ENCODE measurements around the gene TMEM129. TPM values are rescaled to one million over a fixed set of nuclear protein-coding genes. Genes with fewer than 3 reads are reported as not detected.

Gene TMEM129
- total and polyA plus RNA-seq, 7 donors: 11.8 to 43.6 (median 31.6) TPM

- DNase-seq: no peak
- no peak overlapping the region for H3K27ac ChIP-seq
These were observed 3.7 kb downstream of the TMEM129 start for GRCh38 chr4:1717129-1718094.

GRCh38 chr4:1716065-1716945 is 4.8 kb downstream of the TMEM129 start:
- no peaks in the 10 kb centered on the region for H3K27me3 ChIP-seq (ENCODE audit: insufficient read depth in 3 of 3, low read length in 2 of 3)
- peak overlapping the region; percentile 32 for H3K27ac ChIP-seq
- 75 to 77% (median 76%) methylated on average over 15 of the region's 15 CpGs for WGBS, 3 donors
- peaks cover 41% of the 10 kb centered on the region for H3K4me1 ChIP-seq
- DNase-seq (no peak), ATAC-seq (no peak)
- intact Hi-C loops (cut with DNase I): no loop called here
- H3K9me3 ChIP-seq: no peaks in the 10 kb centered on the region
- TF ChIP-seq CTCF (IDR thresholded peaks at IDR 0.05): no peak
- H3K4me3 ChIP-seq: no peak overlapping the region
- peaks cover 0 to 25% of the 10 kb centered on the region in 2 donors for H3K36me3 ChIP-seq (ENCODE audit: insufficient read depth in 1 of 2, low read depth in 1 of 2)

More at GRCh38 chr4:1717129-1718094, 3.7 kb downstream of the TMEM129 start:
- Histone ChIP-seq H3K9me3 (no peaks in the 10 kb centered on the region), H3K4me3 (no peak overlapping the region), H3K36me3 (ENCODE audit: insufficient read depth in 1 of 2, low read depth in 1 of 2) (peaks cover 0 to 25% of the 10 kb centered on the region in 2 donors), H3K27me3 (ENCODE audit: insufficient read depth in 3 of 3, low read length in 2 of 3) (no peaks in the 10 kb centered on the region), H3K4me1 (peaks cover 48% of the 10 kb centered on the region)
- ATAC-seq: no peak
- 83 to 88% (median 84%) methylated on average over 30 to 32 of the region's 32 CpGs for WGBS, 3 donors
- intact Hi-C loops (cut with DNase I): no loop called here
- TF ChIP-seq CTCF (IDR thresholded peaks at IDR 0.05): no peak

GRCh38 chr4:1715002-1715758 is 5.9 kb downstream of the TMEM129 start:
- Histone ChIP-seq H3K4me1 (peaks cover 51% of the 10 kb centered on the region), H3K9me3 (no peaks in the 10 kb centered on the region), H3K4me3 (no peak overlapping the region), H3K27me3 (ENCODE audit: insufficient read depth in 3 of 3, low read length in 2 of 3) (no peaks in the 10 kb centered on the region), H3K27ac (peak overlapping the region; percentile 32), H3K36me3 (ENCODE audit: insufficient read depth in 1 of 2, low read depth in 1 of 2) (peaks cover 0 to 28% of the 10 kb centered on the region in 2 donors)
- intact Hi-C loops (cut with DNase I): no loop called here
- TF ChIP-seq CTCF (IDR thresholded peaks at IDR 0.05): no peak
- ATAC-seq (no peak), DNase-seq (no peak)
- WGBS, 3 donors: 43 to 65% (median 51%) methylated on average over 16 of the region's 16 CpGs

- Histone ChIP-seq H3K4me1 (peaks cover 44% of the 10 kb centered on the region), H3K9me3 (no peaks in the 10 kb centered on the region), H3K27ac (peak overlapping the region; percentile 32), H3K4me3 (no peak overlapping the region), H3K27me3 (ENCODE audit: insufficient read depth in 3 of 3, low read length in 2 of 3) (no peaks in the 10 kb centered on the region), H3K36me3 (ENCODE audit: insufficient read depth in 1 of 2, low read depth in 1 of 2) (peaks cover 0 to 35% of the 10 kb centered on the region in 2 donors)
- WGBS, 3 donors: 53 to 57% (median 55%) methylated on average over 9 of the region's 9 CpGs
- no peak for TF ChIP-seq CTCF (IDR thresholded peaks at IDR 0.05)
- intact Hi-C loops (cut with DNase I): no loop called here
- DNase-seq: no peak
- no peak for ATAC-seq
These were observed 6.7 kb downstream of the TMEM129 start for GRCh38 chr4:1714303-1715001.

All from psoas muscle (tissue), 8 donors.